HG02970 (cell line): ENCODE results near the gene ORAI2.

ENCODE experiments used
- ATAC-seq: cut with Tn5 transposase; IDR thresholded peaks from one replicate; pipeline ENCODE4 v1.9.1; 2021; ENCODE audit warnings: mild to moderate bottlenecking, moderate library complexity, moderate number of reproducible peaks; ENCODE audit not compliant: unreplicated experiment, low FRiP score

ORAI2 gene

GRCh38 chr7:102413091-102413490 is 20.3 kb upstream of the ORAI2 start:
- no peak for ATAC-seq

DNA sequence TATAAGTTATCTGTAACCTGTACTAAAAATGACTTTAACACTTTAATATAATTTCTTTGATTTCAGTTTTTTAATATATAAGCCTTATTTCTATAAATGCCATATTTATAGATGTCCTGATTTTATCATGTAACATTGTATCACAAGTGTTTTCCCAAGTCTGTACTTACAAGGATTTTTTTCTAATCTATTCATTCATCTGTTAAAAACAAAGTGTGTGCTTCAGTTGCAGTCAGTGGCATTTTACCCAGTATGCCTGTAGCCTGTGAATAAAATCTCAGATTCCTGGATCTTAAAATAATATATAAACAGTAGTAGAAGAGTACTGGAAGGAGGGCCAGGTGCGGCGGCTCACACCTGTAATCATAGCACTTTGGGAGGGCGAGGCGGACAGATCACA is 19.8 kb upstream of the ORAI2 start:
- ATAC-seq = no peak

- no peak for ATAC-seq
Observed at GRCh38 chr7:102415685-102416225, 17.6 kb upstream of the ORAI2 start.

GRCh38 chr7:102416406-102416805 is 17.0 kb upstream of the ORAI2 start:
- no peak for ATAC-seq

DNA sequence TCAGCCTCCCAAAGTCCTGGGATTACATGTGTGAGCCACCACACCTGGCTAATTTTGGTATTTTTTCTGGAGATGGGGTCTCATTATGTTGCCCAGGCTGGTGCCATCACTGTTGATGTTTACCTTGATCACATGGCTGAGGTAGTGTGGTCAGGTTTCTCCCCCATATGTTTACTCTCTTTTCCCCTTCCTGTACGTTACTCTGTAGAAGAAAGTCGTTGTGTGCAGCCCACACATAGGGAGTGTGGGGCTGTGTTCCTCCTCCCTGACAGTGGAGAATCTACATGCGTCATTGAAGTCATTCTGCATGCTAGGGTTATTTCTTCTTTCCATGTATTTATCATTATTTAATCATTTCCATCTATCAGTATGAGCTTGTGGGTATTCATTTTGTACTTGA is 16.3 kb upstream of the ORAI2 start:
- ATAC-seq = no peak

GRCh38 chr7:102418592-102418991 is 14.8 kb upstream of the ORAI2 start:
- no peak for ATAC-seq

GRCh38 chr7:102421706-102422240 is 11.6 kb upstream of the ORAI2 start:
- ATAC-seq = no peak

DNA sequence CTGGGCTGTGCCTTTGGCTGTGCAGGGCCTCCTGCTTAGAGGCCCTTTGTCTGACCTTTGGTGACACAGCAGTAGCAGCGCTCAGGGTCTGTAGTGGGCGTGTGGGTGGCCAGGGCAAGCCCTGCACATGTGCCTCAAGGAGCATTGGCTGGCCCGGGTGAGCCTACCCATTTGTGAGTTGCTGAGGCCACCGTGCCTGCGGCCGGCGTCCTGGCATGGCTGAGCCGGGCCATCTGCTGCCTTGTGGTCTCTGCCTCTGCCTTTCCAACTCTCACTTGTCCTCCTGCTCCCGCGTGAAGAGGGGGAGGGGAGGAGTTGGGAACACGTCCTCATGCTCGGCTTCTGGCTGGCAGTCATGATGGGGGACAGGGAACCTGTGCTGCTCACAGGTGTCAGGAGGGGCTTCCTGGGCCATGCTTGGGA is 9.2 kb upstream of the ORAI2 start:
- no peak for ATAC-seq

GRCh38 chr7:102424787-102425218 is 8.6 kb upstream of the ORAI2 start:
- no peak for ATAC-seq

- ATAC-seq = peak; percentile 59
Observed at GRCh38 chr7:102425639-102426267, 7.6 kb upstream of the ORAI2 start.

- ATAC-seq = peak; percentile 47
Observed at GRCh38 chr7:102426268-102427018, 6.9 kb upstream of the ORAI2 start.

- no peak for ATAC-seq
Observed at GRCh38 chr7:102427019-102427405, 6.4 kb upstream of the ORAI2 start.

DNA sequence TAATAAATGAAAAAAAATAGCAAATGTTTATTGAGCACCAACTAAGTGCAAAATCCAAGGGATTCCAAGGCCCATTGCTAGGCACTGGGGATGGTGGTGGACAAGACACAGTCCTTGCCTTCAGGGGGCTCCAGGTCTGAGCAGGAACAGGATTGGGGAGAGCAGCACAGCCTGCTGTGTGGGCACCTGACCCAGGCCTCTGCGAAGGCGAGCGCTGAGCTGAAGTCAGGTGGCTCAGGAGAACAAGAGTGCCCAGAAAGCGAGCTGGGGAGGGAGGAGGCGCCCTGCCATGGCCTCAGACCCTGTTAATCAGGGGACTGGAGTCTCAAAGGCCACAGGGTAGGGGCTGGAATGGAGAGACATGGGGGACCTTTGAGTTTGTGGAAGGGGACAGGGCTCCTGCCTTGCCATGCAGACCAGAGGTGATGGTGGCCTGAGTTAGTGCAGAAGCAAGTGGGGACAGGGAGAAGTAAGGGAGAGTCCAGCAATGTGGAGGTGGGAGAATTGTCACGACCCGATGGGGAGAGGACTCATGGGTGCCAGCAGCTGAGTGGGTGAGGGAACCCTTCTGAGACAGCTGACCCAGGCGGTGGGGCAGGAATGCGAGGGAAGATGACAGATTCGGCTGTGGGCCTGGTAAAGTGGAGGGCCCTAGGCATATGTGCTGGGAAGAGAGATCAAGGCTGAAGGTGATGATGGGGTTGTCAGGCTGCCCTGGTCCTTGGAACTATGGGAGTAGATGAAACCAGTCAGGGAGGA is 4.1 kb upstream of the ORAI2 start:
- no peak for ATAC-seq

- ATAC-seq = no peak
Observed at GRCh38 chr7:102431617-102432298, 1.6 kb upstream of the ORAI2 start.

DNA sequence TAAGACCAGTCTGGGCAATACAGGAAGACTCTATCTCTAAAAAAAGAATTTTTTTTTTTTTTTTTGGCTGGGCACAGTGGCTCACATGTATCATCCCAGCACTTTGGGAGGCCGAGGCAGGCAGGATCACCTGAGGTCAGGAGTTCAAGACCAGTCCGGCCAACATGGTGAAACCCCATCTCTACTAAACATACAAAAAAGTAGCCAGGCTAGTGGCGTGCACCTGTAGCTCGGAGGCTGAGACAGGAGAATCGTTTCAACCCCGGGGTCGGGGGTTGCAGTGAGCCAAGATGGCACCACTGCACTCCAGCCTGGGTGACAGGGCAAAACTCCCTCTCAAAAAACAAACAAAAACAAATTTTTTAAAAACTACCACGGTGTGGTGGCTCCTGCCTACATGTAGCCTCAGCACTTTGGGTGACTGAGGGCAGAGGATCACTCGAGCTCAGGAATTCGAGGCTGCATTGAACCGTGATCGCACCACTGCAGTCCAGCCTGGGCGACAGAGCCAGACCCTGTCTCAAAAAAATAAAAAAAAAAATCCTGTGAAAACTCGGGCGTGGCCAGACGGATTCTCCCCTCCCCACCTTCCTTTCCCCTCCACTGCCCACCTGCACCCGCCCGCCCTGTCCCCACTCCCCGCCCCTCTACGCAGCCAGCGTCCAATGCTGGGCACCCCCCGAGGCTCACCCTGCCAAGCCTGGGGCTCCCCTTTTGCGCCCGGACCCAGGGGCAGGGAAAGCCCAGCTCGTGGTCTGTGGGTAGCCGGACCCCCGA is 745 bp upstream of the ORAI2 start:
- peak; percentile 21 for ATAC-seq

GRCh38 chr7:102434039-102434486 is 688 bp downstream of the ORAI2 start:
- ATAC-seq = no peak

DNA sequence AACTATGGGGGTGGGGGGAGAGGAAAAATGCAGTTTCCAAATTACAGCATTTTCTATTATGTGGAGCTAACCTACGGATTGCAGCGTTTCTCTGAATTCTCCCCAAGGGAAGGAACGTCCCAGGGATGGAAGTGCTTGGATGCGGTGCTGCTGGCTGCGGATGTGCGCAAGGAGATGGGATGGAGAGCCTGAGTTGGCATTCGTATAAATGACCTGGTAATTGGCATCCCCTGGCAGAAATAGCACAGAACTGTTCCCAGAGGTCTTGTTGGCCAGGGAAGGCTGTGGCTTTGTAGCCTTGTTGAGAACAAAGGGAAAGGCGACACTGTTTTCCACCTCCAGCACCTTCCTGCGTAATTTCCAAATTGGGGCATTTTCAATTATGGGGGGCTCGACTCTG is 2.7 kb downstream of the ORAI2 start:
- ATAC-seq = no peak

DNA sequence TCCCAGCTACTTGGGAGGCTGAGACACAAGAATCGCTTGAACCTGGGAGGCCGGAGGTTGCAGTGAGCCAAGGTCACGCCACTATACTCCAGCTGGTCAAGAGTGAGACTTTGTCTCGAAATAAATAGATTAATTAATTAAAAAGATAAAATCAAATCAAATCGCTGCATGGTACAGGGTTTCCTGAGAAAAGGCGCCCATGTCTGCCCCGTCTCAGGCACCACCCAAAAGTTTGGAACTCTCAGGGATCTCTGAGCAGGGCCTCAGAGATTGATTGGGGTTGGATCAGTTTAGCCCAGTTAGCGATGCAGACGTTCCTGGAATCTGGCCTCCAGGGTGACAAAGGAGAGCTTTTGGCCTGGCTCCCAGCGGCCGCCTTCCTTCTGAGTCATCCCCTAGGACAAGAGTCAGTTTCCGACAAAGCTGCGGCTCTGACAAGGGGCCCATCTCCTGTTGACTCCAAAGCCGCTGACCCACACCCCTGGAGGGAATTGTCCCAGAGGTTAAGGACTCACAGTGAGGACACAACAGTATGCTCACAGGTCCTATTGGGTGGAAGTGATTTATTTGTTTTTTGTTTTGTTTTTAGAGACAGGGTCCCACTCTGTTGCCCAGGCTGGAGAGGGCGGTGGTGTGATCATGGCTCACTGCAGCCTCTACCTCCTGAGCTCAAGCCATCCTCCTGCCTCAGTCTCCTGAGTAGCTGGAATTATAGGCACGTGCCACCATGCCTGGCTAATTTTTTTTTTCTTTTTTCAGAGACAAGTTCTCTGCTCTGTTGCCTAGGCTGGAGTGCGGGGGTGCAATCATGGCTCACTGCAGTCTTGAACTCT is 6.8 kb downstream of the ORAI2 start:
- no peak for ATAC-seq
